HL-60 (cell line): Measurements from ENCODE around the gene USP5.
A peak's percentile ranks its signal among the peaks of the same experiment; 100 is the strongest.

Experiments
- DNase-seq, 2 experiments: peaks; one replicate each; pipeline ENCODE4 v3.0.0-alpha.2; 2010 to 2020; ENCODE audit warnings: low read depth in 1 of 2, low spot score in 1 of 2
- H3K27ac ChIP-seq: fragments of 250-450 bp; sonication (Bioruptor Pico); replicated peaks from 2 replicates; pipeline ENCODE4 v1.5.1; 2020; ENCODE audit warnings: mild to moderate bottlenecking, moderate library complexity
- H3K27me3 ChIP-seq: fragments of 250-450 bp; sonication (Bioruptor Pico); 2 replicates; pipeline ENCODE4 v1.5.1; 2021; ENCODE audit warnings: mild to moderate bottlenecking, moderate library complexity; ENCODE audit not compliant: insufficient read depth, poor library complexity, severe bottlenecking
- H3K4me3 ChIP-seq: replicated peaks from 2 replicates; pipeline ENCODE4 v1.5.1; 2011; ENCODE audit warnings: mild to moderate bottlenecking, control low read depth, low read length; ENCODE audit not compliant: insufficient read depth
- CTCF ChIP-seq: IDR thresholded peaks from one replicate; pipeline ENCODE4 v1.5.1; 2011; ENCODE audit warnings: low read length, control low read depth, inconsistent platforms; ENCODE audit not compliant: insufficient read depth
- GABPA ChIP-seq: IDR thresholded peaks from 2 replicates; pipeline ENCODE4 v1.6.1; 2012; ENCODE audit warnings: low read depth
- POLR2AphosphoS5 ChIP-seq: IDR thresholded peaks from 2 replicates; pipeline ENCODE4 v1.6.1; 2012; ENCODE audit warnings: low read depth
- SPI1 ChIP-seq: IDR thresholded peaks from 2 replicates; pipeline ENCODE4 v1.6.1; 2012; ENCODE audit warnings: low read depth, mild to moderate bottlenecking, borderline replicate concordance
- TF ChIP-seq, protein P1 (sequence below): IDR thresholded peaks from 2 replicates; pipeline ENCODE4 v1.6.1; 2012; ENCODE audit warnings: low read depth; ENCODE audit not compliant: insufficient replicate concordance

Gene USP5

GRCh38 chr12:6847676-6848075, 4.3 kb upstream of the USP5 start:
- H3K4me3 ChIP-seq: no peak overlapping the region
- no peak for DNase-seq
- no peak for TF ChIP-seq POLR2AphosphoS5
- TF ChIP-seq SPI1: no peak
- TF ChIP-seq, protein P1, sequence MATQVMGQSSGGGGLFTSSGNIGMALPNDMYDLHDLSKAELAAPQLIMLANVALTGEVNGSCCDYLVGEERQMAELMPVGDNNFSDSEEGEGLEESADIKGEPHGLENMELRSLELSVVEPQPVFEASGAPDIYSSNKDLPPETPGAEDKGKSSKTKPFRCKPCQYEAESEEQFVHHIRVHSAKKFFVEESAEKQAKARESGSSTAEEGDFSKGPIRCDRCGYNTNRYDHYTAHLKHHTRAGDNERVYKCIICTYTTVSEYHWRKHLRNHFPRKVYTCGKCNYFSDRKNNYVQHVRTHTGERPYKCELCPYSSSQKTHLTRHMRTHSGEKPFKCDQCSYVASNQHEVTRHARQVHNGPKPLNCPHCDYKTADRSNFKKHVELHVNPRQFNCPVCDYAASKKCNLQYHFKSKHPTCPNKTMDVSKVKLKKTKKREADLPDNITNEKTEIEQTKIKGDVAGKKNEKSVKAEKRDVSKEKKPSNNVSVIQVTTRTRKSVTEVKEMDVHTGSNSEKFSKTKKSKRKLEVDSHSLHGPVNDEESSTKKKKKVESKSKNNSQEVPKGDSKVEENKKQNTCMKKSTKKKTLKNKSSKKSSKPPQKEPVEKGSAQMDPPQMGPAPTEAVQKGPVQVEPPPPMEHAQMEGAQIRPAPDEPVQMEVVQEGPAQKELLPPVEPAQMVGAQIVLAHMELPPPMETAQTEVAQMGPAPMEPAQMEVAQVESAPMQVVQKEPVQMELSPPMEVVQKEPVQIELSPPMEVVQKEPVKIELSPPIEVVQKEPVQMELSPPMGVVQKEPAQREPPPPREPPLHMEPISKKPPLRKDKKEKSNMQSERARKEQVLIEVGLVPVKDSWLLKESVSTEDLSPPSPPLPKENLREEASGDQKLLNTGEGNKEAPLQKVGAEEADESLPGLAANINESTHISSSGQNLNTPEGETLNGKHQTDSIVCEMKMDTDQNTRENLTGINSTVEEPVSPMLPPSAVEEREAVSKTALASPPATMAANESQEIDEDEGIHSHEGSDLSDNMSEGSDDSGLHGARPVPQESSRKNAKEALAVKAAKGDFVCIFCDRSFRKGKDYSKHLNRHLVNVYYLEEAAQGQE: no peak
- H3K27me3 ChIP-seq: no peaks in the 10 kb centered on the region
- no peak overlapping the region for H3K27ac ChIP-seq

GRCh38 chr12:6849427-6849826, 2.5 kb upstream of the USP5 start:
- TF ChIP-seq, protein P1: no peak
- TF ChIP-seq POLR2AphosphoS5 (no peak), GABPA (no peak), SPI1 (no peak), CTCF (no peak)
- Histone ChIP-seq H3K27me3 (no peaks in the 10 kb centered on the region), H3K4me3 (no peak overlapping the region), H3K27ac (no peak overlapping the region)
- DNase-seq: no peak

GRCh38 chr12:6849976-6850560, 1.9 kb upstream of the USP5 start:
- TF ChIP-seq GABPA: no peak
- no peak for TF ChIP-seq SPI1
- no peak for TF ChIP-seq CTCF
- TF ChIP-seq, protein P1: no peak
- TF ChIP-seq POLR2AphosphoS5: no peak
- Histone ChIP-seq H3K27ac (peak overlapping the region; percentile 93), H3K27me3 (no peaks in the 10 kb centered on the region), H3K4me3 (peak overlapping the region; percentile 83)
- DNase-seq: no peak
